Lung (tissue), 12 donors: ENCODE measurements around the gene ZNF768. TPM values are rescaled to one million over a fixed set of nuclear protein-coding genes. Genes with fewer than 3 reads are reported as not detected.
"Not testable (repeated sequence)": the region's sequence is repeated elsewhere in the genome, so short reads cannot be mapped to it uniquely, and the experiment has no call there.

Source experiments
- ATAC-seq: fragments of 200-7000 bp; cut with Tn5 transposase; one replicate; pipeline ENCODE4 v1.9.1; 2020; ENCODE audit warnings: moderate number of reproducible peaks; ENCODE audit not compliant: insufficient read depth, low FRiP score
- DNase-seq, 3 donors: peaks; one replicate each; pipeline ENCODE4 v3.0.0-alpha.2; 2013 to 2017
- H3K27ac ChIP-seq, 2 donors: one replicate each; pipeline ENCODE4 v1.5.1; 2013; ENCODE audit warnings: mild to moderate bottlenecking in 2 of 2, moderate library complexity in 2 of 2, control low read depth in 1 of 2, inconsistent platforms in 1 of 2, low read depth in 1 of 2, low read length in 1 of 2
- H3K27me3 ChIP-seq, 3 donors: one replicate each; pipeline ENCODE4 v1.5.1; 2013; ENCODE audit warnings: low read length in 2 of 3; ENCODE audit not compliant: control insufficient read depth in 3 of 3, insufficient read depth in 3 of 3
- H3K36me3 ChIP-seq, 4 donors: one replicate each; pipeline ENCODE4 v1.5.1; 2013; ENCODE audit warnings: low read length in 4 of 4, mild to moderate bottlenecking in 1 of 4, moderate library complexity in 1 of 4; ENCODE audit not compliant: control insufficient read depth in 4 of 4, insufficient read depth in 4 of 4
- H3K4me1 ChIP-seq, 5 donors: one replicate each; pipeline ENCODE4 v1.5.1; 2013; ENCODE audit warnings: low read length in 5 of 5, mild to moderate bottlenecking in 2 of 5, moderate library complexity in 1 of 5; ENCODE audit not compliant: control insufficient read depth in 5 of 5, insufficient read depth in 5 of 5
- H3K4me3 ChIP-seq: one replicate; pipeline ENCODE4 v1.5.1; 2013; ENCODE audit warnings: mild to moderate bottlenecking, control low read depth, moderate library complexity
- H3K9ac ChIP-seq, 2 donors: one replicate each; pipeline ENCODE4 v1.5.1; 2013; ENCODE audit warnings: low read length in 2 of 2, control low read depth in 1 of 2; ENCODE audit not compliant: insufficient read depth in 1 of 2
- H3K9me3 ChIP-seq, 4 donors: one replicate each; pipeline ENCODE4 v1.5.1; 2013; ENCODE audit warnings: low read length in 3 of 4, mild to moderate bottlenecking in 1 of 4, moderate library complexity in 1 of 4; ENCODE audit not compliant: control insufficient read depth in 4 of 4, insufficient read depth in 3 of 4
- CTCF ChIP-seq: IDR thresholded peaks from 2 replicates; pipeline ENCODE4 v1.5.1; 2012; ENCODE audit warnings: mild to moderate bottlenecking; ENCODE audit errors: control extremely low read depth, extremely low read depth
- WGBS, 2 donors: extraction: QIAGEN DNeasy Blood & Tissue Kit; methylation state at CpG; one replicate each; pipeline ENCODE4 v1.1.7; 2013; 5-methylcytosine and 5-hydroxymethylcytosine counted together
- polyA plus RNA-seq, 2 donors: library from polyadenylated mRNA; stranded (reverse); fragments of 200-250 nt; gene quantifications; one replicate each; pipeline ENCODE4 v1.2.1, GENCODE V29; 2013
- total RNA-seq, 2 donors: library from RNA; depleted of rRNA in 1 of 2; stranded (reverse); fragments of >200 nt in 1 of 2; gene quantifications; one replicate each; pipeline ENCODE4 v1.2.1, GENCODE V29; 2014 to 2021
- donor health status: control.
- donor health status: control.
- donor health status: Bipolar disorder and iron deficiency.
- donor health status: healthy.
- donor health status: DM: yes; HTN: yes; CAD: no.

Gene ZNF768
- total and polyA plus RNA-seq, 4 donors: 17.9 to 45.1 (median 27.0) TPM

DNA sequence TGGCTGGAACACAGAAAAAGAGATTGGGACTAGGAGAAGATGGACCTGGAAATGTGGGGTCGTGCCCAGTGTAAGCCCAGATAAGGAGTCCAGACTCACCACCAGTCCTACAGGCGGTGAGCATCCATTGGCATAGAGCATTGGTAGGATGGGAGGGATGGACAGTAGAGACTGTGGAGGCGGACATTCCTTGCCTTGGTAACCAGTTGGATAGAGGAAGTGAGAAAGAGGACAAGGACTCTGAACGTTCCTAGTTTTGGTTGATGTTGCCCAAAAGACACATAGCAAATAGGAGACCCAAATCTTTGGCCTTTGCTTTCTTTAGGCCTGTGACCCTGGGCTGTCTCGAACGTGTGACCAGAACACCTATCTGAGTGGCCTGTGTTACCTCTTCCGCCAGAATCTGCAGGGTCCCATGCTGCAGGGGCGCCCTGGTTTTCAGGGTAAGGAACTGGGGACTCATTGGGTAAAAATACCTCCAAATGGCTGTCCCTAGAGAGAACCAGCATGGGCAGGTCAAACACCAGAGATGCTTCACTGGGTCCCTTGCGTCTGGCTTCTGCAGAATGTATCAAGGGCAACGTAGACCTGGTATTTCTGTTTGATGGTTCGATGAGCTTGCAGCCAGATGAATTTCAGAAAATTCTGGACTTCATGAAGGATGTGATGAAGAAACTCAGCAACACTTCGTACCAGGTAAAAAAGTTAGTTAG is 47.4 kb downstream of the ZNF768 start:
- no peak for TF ChIP-seq CTCF
- no peak for DNase-seq
- Histone ChIP-seq H3K9me3 (no peaks in the 10 kb centered on the region), H3K9ac (no peak overlapping the region), H3K27ac (no peak overlapping the region), H3K4me3 (no peak overlapping the region), H3K36me3 (peaks cover 0 to 4% (median 0%) of the 10 kb centered on the region in 4 donors), H3K27me3 (peaks cover 0 to 15% (median 6%) of the 10 kb centered on the region in 3 donors), H3K4me1 (no peaks in the 10 kb centered on the region)
- ATAC-seq: no peak
- 89 to 91% methylated on average over 12 of the region's 12 CpGs for WGBS, 2 donors

DNA sequence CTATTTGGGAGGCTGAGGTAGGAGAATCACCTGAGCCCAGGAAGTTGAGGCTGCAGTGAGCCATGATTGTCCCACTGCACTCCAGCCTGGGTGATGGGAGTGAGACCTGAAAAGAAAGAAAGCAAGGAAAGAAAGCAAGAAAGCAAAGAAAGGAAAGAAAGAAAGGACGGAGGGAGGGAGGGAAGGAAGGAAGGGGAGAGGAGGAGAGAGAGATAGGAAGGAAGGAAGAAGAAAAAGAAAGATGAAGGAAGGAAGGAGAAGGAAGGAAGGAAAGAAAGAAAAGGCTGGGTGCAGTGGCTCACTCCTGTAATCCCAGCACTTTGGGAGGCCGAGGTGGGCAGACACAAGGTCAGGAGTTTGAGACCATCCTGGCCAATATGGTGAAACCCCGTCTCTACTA is 48.6 kb downstream of the ZNF768 start:
- H3K4me1 ChIP-seq, H3K27ac ChIP-seq, DNase-seq, ATAC-seq, H3K9ac ChIP-seq, H3K9me3 ChIP-seq, H3K4me3 ChIP-seq, H3K36me3 ChIP-seq: not testable (repeated sequence)
- peaks cover 0 to 23% (median 6%) of the 10 kb centered on the region in 3 donors for H3K27me3 ChIP-seq
- WGBS, 2 donors: 81 to 84% methylated on average over 3 of the region's 3 CpGs

DNA sequence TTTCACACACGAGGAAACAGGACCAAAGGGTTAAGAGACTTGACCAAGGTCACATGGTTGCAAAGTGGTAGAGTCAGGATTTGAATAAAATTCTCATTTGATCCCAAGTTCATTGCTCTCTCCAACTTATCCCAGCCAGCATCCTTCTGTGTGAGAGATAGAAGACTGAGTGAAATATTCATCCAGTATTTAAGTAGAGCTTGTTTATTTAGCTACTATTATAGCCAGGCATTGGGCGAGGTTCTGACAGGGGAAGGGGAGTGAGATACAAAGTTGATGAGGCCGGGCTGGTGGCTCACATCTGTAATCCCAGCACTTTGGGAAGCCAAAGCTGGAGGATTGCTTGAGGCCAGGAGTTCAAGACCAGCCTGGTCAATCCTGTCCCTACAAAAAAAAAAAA is 49.4 kb downstream of the ZNF768 start:
- no peaks in the 10 kb centered on the region for H3K9me3 ChIP-seq
- H3K27me3 ChIP-seq: peaks cover 0 to 31% (median 6%) of the 10 kb centered on the region in 3 donors
- no peak for ATAC-seq
- DNase-seq: no peak
- peaks cover 0 to 4% (median 0%) of the 10 kb centered on the region in 4 donors for H3K36me3 ChIP-seq
- no peak for TF ChIP-seq CTCF
- no peak overlapping the region for H3K27ac ChIP-seq
- no peaks in the 10 kb centered on the region for H3K4me1 ChIP-seq
- no peak overlapping the region for H3K9ac ChIP-seq
- no peak overlapping the region for H3K4me3 ChIP-seq
- 80 to 82% methylated on average over 3 of the region's 3 CpGs for WGBS, 2 donors

DNA sequence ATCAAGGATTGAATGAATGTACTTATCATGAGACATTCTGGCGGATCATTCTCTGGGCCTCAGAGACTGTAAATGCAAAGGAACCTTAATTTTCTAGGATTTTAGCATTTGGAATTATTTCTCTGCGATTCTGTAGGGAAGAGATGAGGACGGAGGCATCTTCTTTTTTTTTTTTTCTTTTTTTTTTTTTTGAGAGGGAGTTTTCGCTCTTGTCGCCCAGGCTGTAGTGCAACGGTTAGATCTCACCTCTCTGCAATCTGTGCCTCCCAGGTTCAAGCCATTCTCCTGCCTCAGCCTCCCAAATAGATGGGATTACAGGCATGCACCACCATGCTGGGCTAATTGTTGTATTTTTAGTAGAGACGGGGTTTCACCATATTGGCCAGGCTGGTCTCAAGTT is 51.7 kb downstream of the ZNF768 start:
- DNase-seq (no peak), ATAC-seq (no peak)
- Histone ChIP-seq H3K27ac (no peak overlapping the region), H3K4me1 (no peaks in the 10 kb centered on the region), H3K9me3 (no peaks in the 10 kb centered on the region), H3K9ac (no peak overlapping the region), H3K4me3 (peak overlapping the region; percentile 0), H3K27me3 (peaks cover 0 to 31% (median 6%) of the 10 kb centered on the region in 3 donors), H3K36me3 (peaks cover 0 to 4% (median 0%) of the 10 kb centered on the region in 4 donors)
- TF ChIP-seq CTCF: no peak
- 81 to 94% methylated on average over 7 of the region's 7 CpGs for WGBS, 2 donors
